D721Med (cell line): ENCODE measurements around the gene GNGT1.

ENCODE experiments used
- DNase-seq: peaks from one replicate; pipeline ENCODE4 v3.0.0; 2011; ENCODE audit warnings: low spot score; ENCODE audit not compliant: insufficient read length
- FAIRE-seq: peaks from 2 replicates; lab custom pipeline; 2011; peaks lifted over from hg19 to GRCh38; lab: Jason Lieb, UNC
- TF ChIP-seq, protein P1 (sequence below): IDR thresholded peaks from 2 replicates; pipeline ENCODE4 v1.5.1; 2012; ENCODE audit warnings: mild to moderate bottlenecking, control low read depth; ENCODE audit not compliant: insufficient read depth; ENCODE audit errors: missing control alignments

Gene GNGT1

DNA sequence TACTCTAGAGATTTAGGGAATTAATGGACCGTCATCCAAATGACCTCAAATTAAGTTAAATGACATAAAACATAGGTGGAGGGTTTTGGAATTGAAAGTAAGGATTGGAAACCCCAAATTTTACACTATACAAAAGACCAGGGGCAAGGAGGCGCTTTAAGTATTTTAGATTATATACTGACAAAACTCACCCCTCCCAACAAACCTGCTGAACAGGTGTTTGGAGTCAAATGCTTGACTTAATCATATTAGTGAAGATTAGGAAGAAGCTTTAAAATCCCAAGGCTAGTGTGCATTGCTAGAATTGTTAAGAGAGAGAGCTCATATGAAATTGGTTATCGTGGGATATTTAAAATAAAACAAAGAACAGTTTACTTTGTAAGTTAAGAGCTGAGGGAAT is at the start of gene GNGT1:
Gene GNGT1, plus strand, starts transcription at position 301 of the 400 bp plus-strand sequence. CDS start 180 bp downstream, outside the sequence.
- DNase-seq: no peak
- TF ChIP-seq, protein P1, sequence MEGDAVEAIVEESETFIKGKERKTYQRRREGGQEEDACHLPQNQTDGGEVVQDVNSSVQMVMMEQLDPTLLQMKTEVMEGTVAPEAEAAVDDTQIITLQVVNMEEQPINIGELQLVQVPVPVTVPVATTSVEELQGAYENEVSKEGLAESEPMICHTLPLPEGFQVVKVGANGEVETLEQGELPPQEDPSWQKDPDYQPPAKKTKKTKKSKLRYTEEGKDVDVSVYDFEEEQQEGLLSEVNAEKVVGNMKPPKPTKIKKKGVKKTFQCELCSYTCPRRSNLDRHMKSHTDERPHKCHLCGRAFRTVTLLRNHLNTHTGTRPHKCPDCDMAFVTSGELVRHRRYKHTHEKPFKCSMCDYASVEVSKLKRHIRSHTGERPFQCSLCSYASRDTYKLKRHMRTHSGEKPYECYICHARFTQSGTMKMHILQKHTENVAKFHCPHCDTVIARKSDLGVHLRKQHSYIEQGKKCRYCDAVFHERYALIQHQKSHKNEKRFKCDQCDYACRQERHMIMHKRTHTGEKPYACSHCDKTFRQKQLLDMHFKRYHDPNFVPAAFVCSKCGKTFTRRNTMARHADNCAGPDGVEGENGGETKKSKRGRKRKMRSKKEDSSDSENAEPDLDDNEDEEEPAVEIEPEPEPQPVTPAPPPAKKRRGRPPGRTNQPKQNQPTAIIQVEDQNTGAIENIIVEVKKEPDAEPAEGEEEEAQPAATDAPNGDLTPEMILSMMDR: no peak
- no peak for FAIRE-seq

- FAIRE-seq: no peak
- no peak for DNase-seq
These were observed 47.5 kb upstream of the GNGT1 start for GRCh38 chr7:93858857-93859256.

GRCh38 chr7:93860261-93860660 is 46.1 kb upstream of the GNGT1 start:
- DNase-seq (no peak), FAIRE-seq (no peak)
- TF ChIP-seq, protein P1: no peak

More at GRCh38 chr7:93858857-93859256, 47.5 kb upstream of the GNGT1 start:
- TF ChIP-seq, protein P1: no peak

DNA sequence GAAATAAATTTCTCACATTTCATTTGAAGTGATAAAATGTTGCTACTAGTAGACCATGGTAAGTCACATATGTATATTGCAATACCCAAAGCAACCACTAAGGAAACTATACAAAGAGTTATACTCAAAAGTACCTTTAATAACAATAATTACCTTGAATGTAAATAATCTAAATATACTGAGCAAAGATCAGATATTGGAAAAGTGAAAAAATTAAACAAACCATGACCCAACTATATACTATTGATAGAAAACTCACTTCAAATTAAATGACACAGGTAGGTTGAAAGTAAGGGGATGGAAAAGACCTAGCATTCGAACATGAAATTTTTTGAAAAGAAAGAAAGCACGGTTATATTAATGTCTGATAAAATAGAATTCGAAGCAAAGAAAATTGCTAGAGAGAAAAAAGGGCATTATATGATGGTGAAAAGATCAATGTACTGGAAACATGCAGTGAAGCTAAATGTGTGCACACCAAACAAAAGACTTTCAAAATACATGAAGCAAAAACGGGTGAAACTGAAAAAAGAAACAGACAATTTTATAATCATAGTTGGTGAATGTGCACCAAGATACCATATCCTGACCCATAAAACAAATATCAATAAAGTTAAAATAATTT is 44.9 kb upstream of the GNGT1 start:
- DNase-seq: no peak
- TF ChIP-seq, protein P1: no peak
- no peak for FAIRE-seq

- TF ChIP-seq, protein P1: no peak
- FAIRE-seq (no peak), DNase-seq (no peak)
These were observed 43.7 kb upstream of the GNGT1 start for GRCh38 chr7:93862651-93863050.

DNA sequence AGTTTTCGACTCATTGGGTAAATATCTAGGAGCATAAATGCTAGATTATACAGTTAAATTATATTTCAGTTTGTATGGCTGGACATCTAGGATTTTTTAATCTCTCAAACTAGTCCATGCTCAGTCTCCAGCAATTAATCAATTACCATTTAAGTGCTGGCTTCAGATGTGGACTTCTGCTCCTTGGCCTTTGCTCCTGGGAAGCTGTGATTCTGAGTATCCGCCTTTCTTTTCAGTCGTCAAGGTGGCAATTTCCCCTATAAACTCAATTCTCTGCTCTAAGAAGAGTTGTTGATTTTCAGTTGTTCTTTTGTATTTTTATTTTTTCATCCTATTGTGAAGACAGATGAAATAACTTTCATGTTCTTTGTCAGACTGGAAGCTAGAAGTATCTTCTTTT is 39.5 kb upstream of the GNGT1 start:
- no peak for DNase-seq
- TF ChIP-seq, protein P1: no peak
- FAIRE-seq: no peak

GRCh38 chr7:93873998-93874574 is 32.3 kb upstream of the GNGT1 start:
- TF ChIP-seq, protein P1: no peak
- DNase-seq (no peak), FAIRE-seq (no peak)
